ENCODE measurements around the gene GRIK3.

DNA sequence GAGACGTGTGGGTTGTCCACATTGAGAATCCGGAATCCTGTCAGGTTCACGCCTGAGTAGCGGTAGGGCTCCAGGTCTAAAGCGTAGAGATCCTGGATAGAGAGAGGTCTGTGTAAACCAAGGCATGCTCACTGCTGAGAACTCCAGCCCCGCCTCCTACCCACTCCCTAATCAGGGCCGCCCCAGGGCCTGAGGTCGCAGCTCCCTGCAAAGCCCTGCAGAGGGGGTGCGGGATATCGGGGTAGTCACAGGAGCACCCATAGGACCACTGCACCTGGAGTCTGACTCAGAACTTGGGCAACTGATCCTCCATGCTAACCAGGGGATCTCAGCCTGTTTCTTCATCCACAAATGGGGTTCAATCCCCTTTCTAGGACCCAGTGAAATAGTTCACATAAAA is 174.4 kb downstream of the GRIK3 start:
- TF ChIP-seq, protein P1, sequence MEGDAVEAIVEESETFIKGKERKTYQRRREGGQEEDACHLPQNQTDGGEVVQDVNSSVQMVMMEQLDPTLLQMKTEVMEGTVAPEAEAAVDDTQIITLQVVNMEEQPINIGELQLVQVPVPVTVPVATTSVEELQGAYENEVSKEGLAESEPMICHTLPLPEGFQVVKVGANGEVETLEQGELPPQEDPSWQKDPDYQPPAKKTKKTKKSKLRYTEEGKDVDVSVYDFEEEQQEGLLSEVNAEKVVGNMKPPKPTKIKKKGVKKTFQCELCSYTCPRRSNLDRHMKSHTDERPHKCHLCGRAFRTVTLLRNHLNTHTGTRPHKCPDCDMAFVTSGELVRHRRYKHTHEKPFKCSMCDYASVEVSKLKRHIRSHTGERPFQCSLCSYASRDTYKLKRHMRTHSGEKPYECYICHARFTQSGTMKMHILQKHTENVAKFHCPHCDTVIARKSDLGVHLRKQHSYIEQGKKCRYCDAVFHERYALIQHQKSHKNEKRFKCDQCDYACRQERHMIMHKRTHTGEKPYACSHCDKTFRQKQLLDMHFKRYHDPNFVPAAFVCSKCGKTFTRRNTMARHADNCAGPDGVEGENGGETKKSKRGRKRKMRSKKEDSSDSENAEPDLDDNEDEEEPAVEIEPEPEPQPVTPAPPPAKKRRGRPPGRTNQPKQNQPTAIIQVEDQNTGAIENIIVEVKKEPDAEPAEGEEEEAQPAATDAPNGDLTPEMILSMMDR (conservative IDR thresholded peaks at IDR 0.05; ENCODE audit: low read length) = no peak
- no peak for TF ChIP-seq EZH2phosphoT487 (IDR thresholded peaks at IDR 0.05; ENCODE audit: borderline replicate concordance)

Data from Loucy (cell line).